Measurements from ENCODE around the gene ITPR1. TPM values are rescaled to one million over a fixed set of nuclear protein-coding genes. Genes with fewer than 3 reads are reported as not detected.

Gene ITPR1
- total RNA-seq, 4 donors from 2014 or later, result 15.3 to 50.2 (median 28.7) TPM

GRCh38 chr3:4664412-4664811 lies 171.3 kb downstream of the ITPR1 start:
- no peak for DNase-seq
- H3K27me3 ChIP-seq, result no peaks in the 10 kb centered on the region
- H3K4me1 ChIP-seq, result no peaks in the 10 kb centered on the region
- in situ Hi-C loops (cut with MboI; ENCODE audit: low pct_ligation_motif_present in 1 of 4, low pct_unique_long_range_greater_than_20kb in 1 of 4, low sequenced_read_pairs in 3 of 4), result no loop called here
- WGBS, 2 donors (ENCODE audit: low coverage in 1 of 2), result 86 to 91% methylated on average over 2 of the region's 2 CpGs
- no peak overlapping the region for H3K4me3 ChIP-seq
- intact Hi-C loops (cut with DNase I; ENCODE audit: low total_unique reads), result no loop called here
- H3K9me3 ChIP-seq, result no peaks in the 10 kb centered on the region
- H3K36me3 ChIP-seq, result peaks cover 0 to 3% (median 0%) of the 10 kb centered on the region in 4 donors
- H3K27ac ChIP-seq, result no peak overlapping the region
- TF ChIP-seq POLR2AphosphoS5 (IDR thresholded peaks at IDR 0.05), result no peak
- no peak for TF ChIP-seq EP300 (IDR thresholded peaks at IDR 0.05; ENCODE audit: low read depth)
- TF ChIP-seq CTCF (IDR thresholded peaks at IDR 0.05), result no peak
- TF ChIP-seq POLR2A (IDR thresholded peaks at IDR 0.05), result no peak

GRCh38 chr3:4665197-4665596 lies 172.0 kb downstream of the ITPR1 start:
- no peaks in the 10 kb centered on the region for H3K4me1 ChIP-seq
- 94 to 95% methylated on average over 3 to 8 of the region's 8 CpGs for WGBS, 2 donors (ENCODE audit: low coverage in 1 of 2)
- TF ChIP-seq CTCF (IDR thresholded peaks at IDR 0.05) (no peak), EP300 (IDR thresholded peaks at IDR 0.05; ENCODE audit: low read depth) (no peak), POLR2AphosphoS5 (IDR thresholded peaks at IDR 0.05) (no peak), POLR2A (IDR thresholded peaks at IDR 0.05) (no peak)
- no peak for DNase-seq
- H3K4me3 ChIP-seq, result no peak overlapping the region
- peaks cover 0 to 3% (median 0%) of the 10 kb centered on the region in 4 donors for H3K36me3 ChIP-seq
- H3K27ac ChIP-seq, result no peak overlapping the region
- in situ Hi-C loops (cut with MboI; ENCODE audit: low pct_ligation_motif_present in 1 of 4, low pct_unique_long_range_greater_than_20kb in 1 of 4, low sequenced_read_pairs in 3 of 4), result no loop called here
- no peaks in the 10 kb centered on the region for H3K27me3 ChIP-seq
- H3K9me3 ChIP-seq, result no peaks in the 10 kb centered on the region
- intact Hi-C loops (cut with DNase I; ENCODE audit: low total_unique reads), result no loop called here

- intact Hi-C loops (cut with DNase I; ENCODE audit: low total_unique reads), result no loop called here
- Histone ChIP-seq H3K9me3 (no peaks in the 10 kb centered on the region), H3K36me3 (peaks cover 0 to 3% (median 0%) of the 10 kb centered on the region in 4 donors), H3K4me3 (no peak overlapping the region), H3K27me3 (no peaks in the 10 kb centered on the region), H3K4me1 (no peaks in the 10 kb centered on the region), H3K27ac (no peak overlapping the region)
- DNase-seq, result no peak
- TF ChIP-seq EP300 (IDR thresholded peaks at IDR 0.05; ENCODE audit: low read depth) (no peak), CTCF (IDR thresholded peaks at IDR 0.05) (no peak), POLR2AphosphoS5 (IDR thresholded peaks at IDR 0.05) (no peak), POLR2A (IDR thresholded peaks at IDR 0.05) (no peak)
- 98% methylated on average over 2 of the region's 2 CpGs; no CpG with 5 or more reads in 1 of the 2 donors for WGBS, 2 donors (ENCODE audit: low coverage in 1 of 2)
- in situ Hi-C loops (cut with MboI; ENCODE audit: low pct_ligation_motif_present in 1 of 4, low pct_unique_long_range_greater_than_20kb in 1 of 4, low sequenced_read_pairs in 3 of 4), result no loop called here
Measured at GRCh38 chr3:4666071-4666470, 172.9 kb downstream of the ITPR1 start.

GRCh38 chr3:4670352-4670751 lies 177.2 kb downstream of the ITPR1 start:
- Histone ChIP-seq H3K27ac (no peak overlapping the region), H3K9me3 (no peaks in the 10 kb centered on the region), H3K4me3 (no peak overlapping the region), H3K27me3 (no peaks in the 10 kb centered on the region), H3K4me1 (no peaks in the 10 kb centered on the region), H3K36me3 (peaks cover 0 to 3% (median 0%) of the 10 kb centered on the region in 4 donors)
- WGBS, 2 donors (ENCODE audit: low coverage in 1 of 2), result 68 to 84% methylated on average over 4 to 5 of the region's 5 CpGs
- in situ Hi-C loops (cut with MboI; ENCODE audit: low pct_ligation_motif_present in 1 of 4, low pct_unique_long_range_greater_than_20kb in 1 of 4, low sequenced_read_pairs in 3 of 4) (no loop called here), intact Hi-C loops (cut with DNase I; ENCODE audit: low total_unique reads) (no loop called here)
- TF ChIP-seq EP300 (IDR thresholded peaks at IDR 0.05; ENCODE audit: low read depth), result no peak
- no peak for TF ChIP-seq POLR2AphosphoS5 (IDR thresholded peaks at IDR 0.05)
- TF ChIP-seq CTCF (IDR thresholded peaks at IDR 0.05), result no peak
- no peak for TF ChIP-seq POLR2A (IDR thresholded peaks at IDR 0.05)
- no peak for DNase-seq
